ENCODE results near the gene OR2AG1.

The OR2AG1 gene, protein sequence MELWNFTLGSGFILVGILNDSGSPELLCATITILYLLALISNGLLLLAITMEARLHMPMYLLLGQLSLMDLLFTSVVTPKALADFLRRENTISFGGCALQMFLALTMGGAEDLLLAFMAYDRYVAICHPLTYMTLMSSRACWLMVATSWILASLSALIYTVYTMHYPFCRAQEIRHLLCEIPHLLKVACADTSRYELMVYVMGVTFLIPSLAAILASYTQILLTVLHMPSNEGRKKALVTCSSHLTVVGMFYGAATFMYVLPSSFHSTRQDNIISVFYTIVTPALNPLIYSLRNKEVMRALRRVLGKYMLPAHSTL

DNA sequence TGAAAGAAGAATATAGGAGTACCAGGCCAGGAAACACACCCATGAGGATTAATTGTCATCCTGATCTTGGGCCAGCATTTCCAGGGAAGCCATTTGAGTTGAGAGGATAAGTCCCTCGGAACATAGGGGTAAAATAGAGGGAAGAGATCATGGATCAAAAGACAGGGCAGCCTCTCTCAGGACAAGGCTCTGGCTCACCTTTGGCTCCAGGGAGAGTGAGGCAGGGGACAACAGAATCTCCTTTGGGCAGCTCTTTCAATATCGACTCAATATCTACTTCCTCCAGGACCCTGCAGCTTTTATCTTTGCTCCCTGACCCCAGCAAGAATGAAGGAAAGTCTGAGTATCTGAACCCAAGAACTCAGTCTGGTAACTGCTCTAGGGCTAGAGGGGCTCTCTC is at the start of gene OR2AG1:
Gene OR2AG1 (plus strand): TSS at position 301 of the 400 bp plus-strand sequence. CDS start 2,018 bp downstream, outside the sequence.
- no peaks in the 10 kb centered on the region for H3K4me1 Mint-ChIP-seq
- H3K36me3 Mint-ChIP-seq (ENCODE audit: low read depth) = no peaks in the 10 kb centered on the region
- H3K9me3 Mint-ChIP-seq = no peaks in the 10 kb centered on the region
- peaks cover 8% of the 10 kb centered on the region for H3K27me3 Mint-ChIP-seq (ENCODE audit: low read depth, poor library complexity)
- DNase-seq = no peak
- peak within 1 kb of the TSS; percentile 10 for H3K27ac Mint-ChIP-seq
- TF ChIP-seq, protein P1, sequence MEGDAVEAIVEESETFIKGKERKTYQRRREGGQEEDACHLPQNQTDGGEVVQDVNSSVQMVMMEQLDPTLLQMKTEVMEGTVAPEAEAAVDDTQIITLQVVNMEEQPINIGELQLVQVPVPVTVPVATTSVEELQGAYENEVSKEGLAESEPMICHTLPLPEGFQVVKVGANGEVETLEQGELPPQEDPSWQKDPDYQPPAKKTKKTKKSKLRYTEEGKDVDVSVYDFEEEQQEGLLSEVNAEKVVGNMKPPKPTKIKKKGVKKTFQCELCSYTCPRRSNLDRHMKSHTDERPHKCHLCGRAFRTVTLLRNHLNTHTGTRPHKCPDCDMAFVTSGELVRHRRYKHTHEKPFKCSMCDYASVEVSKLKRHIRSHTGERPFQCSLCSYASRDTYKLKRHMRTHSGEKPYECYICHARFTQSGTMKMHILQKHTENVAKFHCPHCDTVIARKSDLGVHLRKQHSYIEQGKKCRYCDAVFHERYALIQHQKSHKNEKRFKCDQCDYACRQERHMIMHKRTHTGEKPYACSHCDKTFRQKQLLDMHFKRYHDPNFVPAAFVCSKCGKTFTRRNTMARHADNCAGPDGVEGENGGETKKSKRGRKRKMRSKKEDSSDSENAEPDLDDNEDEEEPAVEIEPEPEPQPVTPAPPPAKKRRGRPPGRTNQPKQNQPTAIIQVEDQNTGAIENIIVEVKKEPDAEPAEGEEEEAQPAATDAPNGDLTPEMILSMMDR (IDR thresholded peaks at IDR 0.05) = no peak
- H3K4me3 Mint-ChIP-seq = no peak within 1 kb of the TSS

DNA sequence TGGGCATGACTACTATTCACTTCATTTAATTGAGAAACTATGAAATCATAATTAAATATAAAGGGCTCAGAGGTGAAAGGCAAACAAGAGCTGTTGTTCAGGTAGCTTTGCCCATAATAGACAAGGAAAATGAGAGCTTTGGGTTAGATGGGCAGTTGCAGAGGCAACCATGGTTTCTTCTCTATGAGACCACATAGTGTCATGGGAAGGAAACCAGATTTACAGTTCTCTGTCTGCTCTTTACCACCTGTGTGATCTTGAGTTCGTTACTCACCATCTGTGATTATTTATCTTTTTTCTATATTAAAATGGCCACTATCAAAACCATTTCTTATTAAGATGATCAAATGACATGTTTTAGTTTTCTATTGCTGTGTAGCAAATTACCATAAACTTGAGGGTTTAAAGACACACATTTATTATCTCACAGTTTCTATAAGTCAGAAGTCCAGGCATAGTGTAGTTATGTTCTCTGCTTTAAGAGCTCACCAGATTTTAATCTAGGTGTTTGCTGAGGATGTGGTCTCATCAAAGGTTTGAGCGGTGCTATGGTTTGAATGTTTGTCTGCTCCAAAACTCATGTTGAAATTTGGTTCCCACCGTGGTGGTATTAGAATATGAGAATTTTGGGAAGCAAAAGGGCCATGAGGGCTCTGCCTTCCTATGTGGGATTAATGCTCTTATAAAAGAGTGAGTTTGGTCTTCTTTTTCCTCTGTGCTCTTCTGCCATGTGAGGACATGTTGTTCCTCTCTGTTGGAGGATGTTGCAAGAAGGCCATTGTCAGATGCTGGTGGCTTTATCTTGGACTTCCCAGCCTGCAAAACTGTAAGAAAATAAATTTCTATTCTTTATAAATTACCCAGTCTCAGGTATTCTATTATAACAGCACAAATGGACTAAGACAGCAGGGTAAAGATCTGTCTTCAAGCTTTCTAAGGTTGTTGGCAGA is 49.2 kb upstream of the OR2AG1 start:
- Mint-ChIP-seq H3K4me3 (no peak overlapping the region), H3K9me3 (peaks cover 12% of the 10 kb centered on the region), H3K27me3 (ENCODE audit: low read depth, poor library complexity) (no peaks in the 10 kb centered on the region), H3K36me3 (ENCODE audit: low read depth) (no peaks in the 10 kb centered on the region), H3K27ac (no peak overlapping the region), H3K4me1 (peaks cover 19% of the 10 kb centered on the region)
- TF ChIP-seq, protein P1 (IDR thresholded peaks at IDR 0.05) = no peak
- DNase-seq = no peak

DNA sequence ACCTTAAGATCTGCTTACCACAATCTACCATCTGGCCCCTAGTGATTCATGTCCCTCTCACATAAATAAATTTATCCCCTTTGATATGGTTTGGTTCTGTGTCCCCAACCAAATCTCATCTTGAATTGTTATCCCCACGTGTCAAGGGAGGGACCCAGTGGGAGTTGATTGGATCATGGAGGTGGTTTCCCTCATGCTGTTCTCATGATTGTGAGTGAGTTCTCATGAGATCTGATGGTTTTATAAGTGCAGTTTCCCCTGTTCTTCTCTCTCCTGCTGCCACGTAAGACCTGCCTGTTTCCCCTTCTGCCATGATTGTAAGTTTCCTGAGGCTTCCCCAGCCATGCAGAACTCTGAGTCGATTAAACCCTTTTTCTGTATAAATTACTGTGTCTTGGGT is 48.2 kb upstream of the OR2AG1 start:
- Mint-ChIP-seq H3K4me1 (peaks cover 19% of the 10 kb centered on the region), H3K27ac (peak overlapping the region; percentile 57), H3K36me3 (ENCODE audit: low read depth) (no peaks in the 10 kb centered on the region), H3K9me3 (peaks cover 12% of the 10 kb centered on the region), H3K4me3 (no peak overlapping the region), H3K27me3 (ENCODE audit: low read depth, poor library complexity) (no peaks in the 10 kb centered on the region)
- DNase-seq = no peak
- TF ChIP-seq, protein P1 (IDR thresholded peaks at IDR 0.05) = no peak

DNA sequence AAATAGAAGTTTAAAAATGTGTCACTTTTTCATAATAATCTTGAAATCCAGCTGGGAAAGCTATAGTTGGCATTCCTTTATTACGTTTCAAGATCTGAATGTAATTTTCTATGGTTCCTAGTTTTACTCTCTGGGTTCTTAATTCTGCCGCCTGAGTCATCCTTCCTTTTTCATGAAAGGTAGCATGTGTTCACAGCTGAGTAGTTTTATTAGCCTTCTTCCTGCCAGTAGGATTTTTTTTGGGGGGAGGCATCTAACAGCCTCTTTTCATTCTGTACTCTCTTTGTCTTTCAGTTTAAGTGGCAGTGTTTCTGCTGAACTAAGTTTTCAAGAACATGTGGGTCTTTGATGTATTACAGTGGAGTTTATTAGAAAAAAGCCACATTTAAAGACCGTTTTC is 47.5 kb upstream of the OR2AG1 start:
- TF ChIP-seq, protein P1 (IDR thresholded peaks at IDR 0.05) = no peak
- Mint-ChIP-seq H3K27ac (peak overlapping the region; percentile 85), H3K27me3 (ENCODE audit: low read depth, poor library complexity) (no peaks in the 10 kb centered on the region), H3K4me1 (peaks cover 19% of the 10 kb centered on the region), H3K9me3 (peaks cover 12% of the 10 kb centered on the region), H3K36me3 (ENCODE audit: low read depth) (no peaks in the 10 kb centered on the region), H3K4me3 (no peak overlapping the region)
- no peak for DNase-seq

DNA sequence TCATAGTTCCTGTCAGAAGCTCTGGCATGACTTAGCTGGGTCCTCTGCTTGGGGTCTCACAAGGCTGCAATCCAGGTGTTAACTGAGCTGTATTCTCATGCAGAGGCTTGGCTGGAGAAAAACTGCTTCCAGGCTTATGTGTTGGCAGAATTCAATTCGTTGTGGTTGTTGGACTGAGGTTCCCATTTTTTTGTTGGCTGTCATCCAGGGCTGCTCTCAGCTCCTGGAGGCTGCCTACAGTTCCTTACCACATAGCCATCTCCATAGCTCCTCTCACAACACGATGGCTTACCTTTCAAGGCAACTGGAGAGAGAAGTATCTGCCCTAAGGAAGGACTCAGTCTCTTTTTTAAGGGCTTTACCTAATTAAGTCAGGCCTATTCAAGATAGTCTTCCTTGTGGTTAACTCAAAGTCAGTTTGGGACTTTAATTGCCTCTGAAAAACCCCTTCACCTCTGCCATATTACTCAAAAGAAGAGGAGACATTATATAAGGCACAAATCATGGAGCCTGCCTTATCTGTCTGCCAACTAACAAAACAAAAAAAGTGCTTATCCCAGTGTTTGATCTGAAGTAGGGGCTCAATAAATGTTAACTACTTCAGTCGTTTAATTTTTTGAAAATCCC is 46.2 kb upstream of the OR2AG1 start:
- TF ChIP-seq, protein P1 (IDR thresholded peaks at IDR 0.05) = no peak
- H3K9me3 Mint-ChIP-seq = peaks cover 10% of the 10 kb centered on the region
- peaks cover 19% of the 10 kb centered on the region for H3K4me1 Mint-ChIP-seq
- H3K4me3 Mint-ChIP-seq = no peak overlapping the region
- no peak overlapping the region for H3K27ac Mint-ChIP-seq
- no peaks in the 10 kb centered on the region for H3K27me3 Mint-ChIP-seq (ENCODE audit: low read depth, poor library complexity)
- DNase-seq = no peak
- no peaks in the 10 kb centered on the region for H3K36me3 Mint-ChIP-seq (ENCODE audit: low read depth)

Measured in nephron progenitor cell (in vitro differentiated cells).